ENCODE results near the gene XRRA1.
"Not testable (repeated sequence)": the region's sequence is repeated elsewhere in the genome, so short reads cannot be mapped to it uniquely, and the experiment has no call there.

- not testable (repeated sequence) for TF ChIP-seq ESRRA (CRISPR knock-in tag; IDR thresholded peaks at IDR 0.05; ENCODE audit: low read depth); SKIL (CRISPR knock-in tag; IDR thresholded peaks at IDR 0.05; ENCODE audit: borderline replicate concordance); SOX5 (CRISPR knock-in tag; IDR thresholded peaks at IDR 0.05; ENCODE audit: borderline replicate concordance); RAD21 (CRISPR knock-in tag; IDR thresholded peaks at IDR 0.05); MED1 (CRISPR knock-in tag; IDR thresholded peaks at IDR 0.05); THYN1 (CRISPR knock-in tag; IDR thresholded peaks at IDR 0.05; ENCODE audit: borderline replicate concordance, low read depth); EHMT2 (IDR thresholded peaks at IDR 0.05; ENCODE audit: borderline replicate concordance, low read depth, low read length); JUN (CRISPR knock-in tag; IDR thresholded peaks at IDR 0.05); ZBTB26 (CRISPR knock-in tag; IDR thresholded peaks at IDR 0.05; ENCODE audit: borderline replicate concordance); CTCF (CRISPR knock-in tag; IDR thresholded peaks at IDR 0.05); GMEB1 (CRISPR knock-in tag; IDR thresholded peaks at IDR 0.05; ENCODE audit: borderline replicate concordance); POLR2A (IDR thresholded peaks at IDR 0.05; ENCODE audit: insufficient read depth in 1 of 2, low read depth in 2 of 2, low read length in 2 of 2); ZSCAN30 (CRISPR knock-in tag; IDR thresholded peaks at IDR 0.05)
Observed at GRCh38 chr11:74960128-74960527, 11.2 kb upstream of the XRRA1 start.
